GM20000 (cell line): ENCODE measurements around the gene RFT1.

Experiments
- DNase-seq: peaks from one replicate; pipeline ENCODE4 v3.0.0; 2012; ENCODE audit warnings: low spot score
- TF ChIP-seq, protein P1 (sequence below): IDR thresholded peaks from 2 replicates; pipeline ENCODE4 v1.5.1; 2012; ENCODE audit warnings: mild to moderate bottlenecking, control low read depth; ENCODE audit errors: extremely low read depth, missing control alignments

Gene RFT1

DNA sequence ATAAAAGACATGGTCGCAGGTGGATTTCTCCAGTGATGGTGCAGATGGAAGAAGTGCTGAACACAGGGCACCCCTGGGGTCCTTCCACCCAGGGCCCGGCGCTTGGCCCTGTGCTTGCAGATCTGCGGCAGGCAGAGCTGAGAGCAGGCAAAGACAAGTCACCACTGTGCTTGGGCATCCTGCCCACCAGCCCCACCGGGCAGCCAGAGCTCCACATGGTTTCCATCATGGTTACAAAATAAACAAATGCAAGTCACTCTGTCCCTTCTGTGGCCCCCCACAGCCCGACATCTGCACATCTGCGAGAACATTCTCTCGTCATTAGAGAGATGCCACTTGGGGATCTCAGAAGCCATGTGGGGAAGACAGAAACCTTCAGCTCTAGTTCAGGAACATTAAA, 46.7 kb downstream of the RFT1 start:
- DNase-seq = no peak
- TF ChIP-seq, protein P1, sequence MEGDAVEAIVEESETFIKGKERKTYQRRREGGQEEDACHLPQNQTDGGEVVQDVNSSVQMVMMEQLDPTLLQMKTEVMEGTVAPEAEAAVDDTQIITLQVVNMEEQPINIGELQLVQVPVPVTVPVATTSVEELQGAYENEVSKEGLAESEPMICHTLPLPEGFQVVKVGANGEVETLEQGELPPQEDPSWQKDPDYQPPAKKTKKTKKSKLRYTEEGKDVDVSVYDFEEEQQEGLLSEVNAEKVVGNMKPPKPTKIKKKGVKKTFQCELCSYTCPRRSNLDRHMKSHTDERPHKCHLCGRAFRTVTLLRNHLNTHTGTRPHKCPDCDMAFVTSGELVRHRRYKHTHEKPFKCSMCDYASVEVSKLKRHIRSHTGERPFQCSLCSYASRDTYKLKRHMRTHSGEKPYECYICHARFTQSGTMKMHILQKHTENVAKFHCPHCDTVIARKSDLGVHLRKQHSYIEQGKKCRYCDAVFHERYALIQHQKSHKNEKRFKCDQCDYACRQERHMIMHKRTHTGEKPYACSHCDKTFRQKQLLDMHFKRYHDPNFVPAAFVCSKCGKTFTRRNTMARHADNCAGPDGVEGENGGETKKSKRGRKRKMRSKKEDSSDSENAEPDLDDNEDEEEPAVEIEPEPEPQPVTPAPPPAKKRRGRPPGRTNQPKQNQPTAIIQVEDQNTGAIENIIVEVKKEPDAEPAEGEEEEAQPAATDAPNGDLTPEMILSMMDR = no peak

DNA sequence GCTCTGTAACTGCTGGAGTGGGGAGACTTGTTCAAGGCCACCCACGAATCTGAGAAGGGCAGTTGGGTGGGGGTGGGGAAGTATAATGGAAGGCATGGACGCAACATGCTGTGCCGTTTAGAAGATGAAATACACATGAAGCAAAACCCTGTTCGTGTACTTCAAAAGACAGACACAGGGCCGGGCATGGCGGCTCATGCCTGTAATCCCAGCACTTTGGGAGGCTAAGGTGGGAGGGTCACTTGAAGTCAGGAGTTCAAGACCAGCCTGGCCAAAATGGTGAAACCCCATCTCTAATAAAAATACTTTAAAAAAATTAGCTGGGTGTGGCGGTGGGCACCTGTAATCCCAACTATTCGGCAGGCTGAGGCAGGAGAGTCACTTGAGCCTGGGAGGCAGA, 47.5 kb downstream of the RFT1 start:
- TF ChIP-seq, protein P1 = no peak
- DNase-seq = no peak

DNA sequence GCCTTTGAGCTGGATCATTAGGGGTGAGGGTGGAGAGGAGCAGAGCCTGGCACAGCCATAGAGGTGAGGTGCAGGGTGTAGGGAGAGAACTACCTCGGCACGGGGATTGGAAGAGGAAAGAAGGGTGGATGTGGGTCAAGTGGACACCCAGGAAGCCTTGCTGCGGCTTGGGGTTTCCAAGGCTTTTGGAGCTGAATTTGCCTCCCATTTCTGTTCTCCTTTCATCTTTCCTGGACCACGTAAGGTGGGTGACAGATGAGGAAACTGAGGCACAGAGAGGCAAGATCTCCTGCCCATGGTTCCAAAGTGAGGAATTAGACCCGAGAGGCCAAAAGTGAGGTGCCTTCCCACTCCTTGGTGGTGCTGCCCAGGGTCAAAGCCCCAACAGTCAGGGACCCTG, 48.9 kb downstream of the RFT1 start:
- TF ChIP-seq, protein P1 = no peak
- no peak for DNase-seq

DNA sequence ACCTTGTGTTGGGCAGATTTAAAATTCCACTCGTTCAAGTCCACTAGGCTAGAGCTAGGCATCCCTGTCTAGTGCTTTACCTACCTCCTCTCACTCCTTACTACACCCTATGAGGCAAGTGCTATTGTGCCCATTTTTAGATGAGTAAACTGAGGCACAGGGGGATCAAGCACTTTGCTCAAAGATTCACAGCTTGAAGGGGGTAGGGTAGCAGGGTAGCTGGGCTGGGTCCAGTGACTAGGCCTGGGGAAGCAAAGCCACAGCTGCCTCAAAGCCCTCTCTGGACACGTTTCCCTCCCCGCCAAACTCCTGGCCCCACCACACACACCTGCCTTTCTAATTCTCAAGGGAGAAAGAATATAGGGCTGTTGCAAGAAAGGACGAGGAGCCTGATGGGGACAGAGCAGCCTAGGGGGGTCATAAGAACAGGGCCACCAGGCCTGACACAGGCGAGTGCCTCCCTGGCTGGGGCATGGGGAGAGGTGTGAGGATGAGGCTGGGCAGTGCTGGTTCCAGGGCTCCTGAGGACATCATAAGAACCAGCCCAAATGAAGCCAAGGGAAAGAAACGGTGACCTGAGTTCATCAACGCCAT, 49.5 kb downstream of the RFT1 start:
- no peak for DNase-seq
- TF ChIP-seq, protein P1 = no peak

DNA sequence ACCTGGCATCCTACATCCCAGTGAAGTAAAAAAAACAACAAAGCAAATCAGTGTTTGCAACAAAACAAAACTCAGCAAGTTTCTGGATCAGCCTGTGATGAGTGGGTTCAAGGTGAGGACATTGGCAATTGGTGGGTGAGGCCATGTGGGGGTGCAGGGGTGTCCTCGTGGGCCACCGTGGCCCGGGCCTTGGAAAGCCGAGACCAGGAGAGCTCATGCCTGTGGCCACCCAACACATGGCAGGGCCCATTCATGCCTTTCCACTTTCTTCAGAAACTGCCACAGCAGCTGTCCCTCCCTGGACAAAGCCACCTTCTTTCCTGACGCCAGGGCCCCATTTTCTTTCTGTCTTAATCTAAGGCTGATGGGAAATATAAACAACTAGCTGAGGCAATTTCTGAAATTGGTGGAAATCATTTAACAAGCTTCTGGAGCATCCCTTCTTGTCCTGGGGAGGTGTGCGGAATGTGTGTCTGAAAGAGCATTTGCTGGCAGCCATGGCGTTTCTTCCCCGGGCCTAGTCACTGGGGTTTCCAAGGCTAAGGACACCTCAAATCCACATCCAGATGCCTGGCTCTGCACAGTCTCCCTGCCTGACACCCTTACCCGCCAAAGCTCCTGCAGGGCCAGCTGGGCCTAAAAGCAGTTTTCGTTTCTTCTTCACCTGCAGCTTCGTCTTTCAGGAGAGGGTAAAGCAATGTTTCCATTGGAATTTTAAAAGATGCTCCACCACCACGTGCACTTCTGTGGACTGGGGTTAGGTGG, 50.3 kb downstream of the RFT1 start:
- TF ChIP-seq, protein P1 = no peak
- DNase-seq = no peak

DNA sequence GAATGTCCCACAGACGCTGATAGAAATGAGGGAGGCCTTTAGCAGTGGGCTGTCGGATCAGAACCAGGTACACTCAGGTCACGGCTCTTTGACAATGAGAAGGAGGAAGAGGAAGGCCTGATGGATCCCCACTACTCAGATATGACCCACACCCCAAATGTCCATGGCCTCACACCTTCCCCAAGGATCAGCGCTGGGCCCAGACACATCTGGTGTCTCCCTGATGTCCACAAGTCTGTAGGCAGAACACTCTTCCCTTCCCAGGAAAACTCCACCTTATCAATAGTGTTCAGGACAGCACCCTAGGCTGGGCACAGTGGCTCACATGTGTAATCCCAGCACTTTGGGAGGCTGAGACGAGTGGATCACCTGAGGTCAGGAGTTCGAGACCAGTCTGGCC, 51.1 kb downstream of the RFT1 start:
- TF ChIP-seq, protein P1 = no peak
- no peak for DNase-seq

DNA sequence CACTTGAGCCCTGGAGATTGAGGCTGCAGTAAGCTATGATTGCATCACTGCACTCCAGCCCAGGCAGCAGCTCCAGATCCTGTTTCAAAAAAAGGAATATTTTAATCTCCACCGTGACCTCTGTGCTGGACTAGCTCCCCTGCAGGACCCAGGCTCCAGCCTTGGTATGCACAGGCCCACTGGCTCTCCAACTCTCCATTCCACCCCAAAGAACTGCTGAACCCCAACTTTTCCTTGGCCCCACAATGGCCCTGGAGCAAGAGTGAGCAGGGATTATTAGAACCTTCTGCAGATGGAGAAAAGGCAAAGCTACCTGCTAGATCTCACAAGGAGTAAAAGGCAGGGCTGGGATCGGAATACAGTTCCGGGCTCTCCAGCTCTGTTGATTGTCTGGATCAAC, 51.6 kb downstream of the RFT1 start:
- TF ChIP-seq, protein P1 = no peak

More for the DNA sequence above, 51.6 kb downstream of the RFT1 start:
- DNase-seq = no peak
